K562 (cell line): Measurements from ENCODE around the gene ARFGEF2. TPM values are rescaled to one million over a fixed set of nuclear protein-coding genes. Genes with fewer than 3 reads are reported as not detected.

Experiments used
- CBX8 ChIP-seq: fragments of 200-600 bp; sonication (generic); IDR thresholded peaks from 2 replicates; pipeline ENCODE4 v1.6.1; 2012; ENCODE audit warnings: borderline replicate concordance, mixed run types, low read depth, mild to moderate bottlenecking, moderate library complexity, mixed read lengths, low read length, control low read depth, inconsistent platforms; ENCODE audit not compliant: poor library complexity, severe bottlenecking; ENCODE audit errors: extremely low read depth
- DMBX1 ChIP-seq: fragments of 250-450 bp; sonication (Bioruptor Pico); IDR thresholded peaks from 2 replicates; pipeline ENCODE4 v1.8.0; 2022; ENCODE audit warnings: inconsistent platforms, mild to moderate bottlenecking, moderate library complexity, borderline replicate concordance
- GABPA ChIP-seq: fragments of 200-800 bp; sonication (Bioruptor generic); conservative IDR thresholded peaks from 2 replicates; pipeline ENCODE4 v1.6.1; 2016; ENCODE audit warnings: low read depth, missing genetic modification characterization, missing compliant biosample characterization
- HNRNPH1 ChIP-seq: fragments of 200-400 bp; formaldehyde crosslinking; optimal IDR thresholded peaks from 2 replicates; pipeline ENCODE3; 2017; ENCODE audit warnings: low read depth, mild to moderate bottlenecking, low read length, moderate library complexity
- HNRNPLL ChIP-seq: fragments of 200-400 bp; formaldehyde crosslinking; IDR thresholded peaks from 2 replicates; pipeline ENCODE4 v1.6.1; 2017; ENCODE audit warnings: low read length, low read depth, mild to moderate bottlenecking; ENCODE audit not compliant: poor library complexity, severe bottlenecking
- HNRNPUL1 ChIP-seq: fragments of 200-400 bp; formaldehyde crosslinking; IDR thresholded peaks from 2 replicates; pipeline ENCODE4 v1.6.1; 2017; ENCODE audit warnings: low read length
- MBD2 ChIP-seq: sonication (generic); IDR thresholded peaks from 2 replicates; pipeline ENCODE4 v1.6.1; 2016; ENCODE audit warnings: low read depth, borderline replicate concordance
- NBN ChIP-seq: fragments of 450-650 bp; IDR thresholded peaks from 2 replicates; pipeline ENCODE4 v1.6.1; 2016; ENCODE audit warnings: low read depth, mild to moderate bottlenecking
- NFYB ChIP-seq: IDR thresholded peaks from 2 replicates; pipeline ENCODE4 v1.6.1; 2011; ENCODE audit warnings: mild to moderate bottlenecking, moderate library complexity; ENCODE audit not compliant: insufficient read length; ENCODE audit errors: extremely low read depth
- PHF20 ChIP-seq: fragments of 450-650 bp; IDR thresholded peaks from 2 replicates; pipeline ENCODE4 v1.6.1; 2018; ENCODE audit not compliant: partially characterized antibody
- POLR2AphosphoS2 ChIP-seq: IDR thresholded peaks from 2 replicates; pipeline ENCODE4 v1.6.1; 2012; ENCODE audit warnings: low read length, improper control_type of control experiment
- PYGO2 ChIP-seq: fragments of 450-650 bp; IDR thresholded peaks from 2 replicates; pipeline ENCODE4 v1.6.1; 2016; ENCODE audit warnings: mild to moderate bottlenecking, missing genetic modification characterization, moderate library complexity, missing compliant biosample characterization
- RBBP5 ChIP-seq: fragments of 200-600 bp; sonication (generic); IDR thresholded peaks from 2 replicates; pipeline ENCODE4 v1.6.1; 2012; ENCODE audit warnings: borderline replicate concordance, mild to moderate bottlenecking, low read length, control low read depth, inconsistent platforms; ENCODE audit not compliant: insufficient read depth, poor library complexity, severe bottlenecking
- RBFOX2 ChIP-seq: fragments of 200-400 bp; formaldehyde crosslinking; IDR thresholded peaks from 2 replicates; pipeline ENCODE4 v1.6.1; 2017; ENCODE audit warnings: low read depth, mild to moderate bottlenecking, low read length, moderate library complexity
- SOX6 ChIP-seq: fragments of 450-650 bp; IDR thresholded peaks from 2 replicates; pipeline ENCODE4 v1.6.1; 2014; ENCODE audit warnings: mild to moderate bottlenecking
- TRIM24 ChIP-seq, 2 experiments: fragments of 450-650 bp; IDR thresholded peaks; 2 replicates each; pipeline ENCODE4 v1.6.1; 2016
- ZKSCAN8 ChIP-seq: fragments of 200-800 bp; sonication (Bioruptor generic); IDR thresholded peaks from 2 replicates; pipeline ENCODE4 v1.6.1; 2016; ENCODE audit warnings: missing genetic modification characterization, missing compliant biosample characterization
- ZNF212 ChIP-seq: fragments of 450-650 bp; formaldehyde crosslinking; IDR thresholded peaks from 2 replicates; pipeline ENCODE4 v1.4.0; 2020; ENCODE audit warnings: mild to moderate bottlenecking
- ZNF23 ChIP-seq: fragments of 250-450 bp; sonication (Bioruptor Pico); IDR thresholded peaks from 2 replicates; pipeline ENCODE4 v1.4.0; 2020; ENCODE audit warnings: mild to moderate bottlenecking
- ZNF232 ChIP-seq: sonication (generic); formaldehyde crosslinking; IDR thresholded peaks from 2 replicates; pipeline ENCODE4 v1.8.0; 2022; ENCODE audit warnings: mild to moderate bottlenecking, missing genetic modification reagents
- ZNF41 ChIP-seq: fragments of 250-450 bp; sonication (Bioruptor Pico); conservative IDR thresholded peaks from 2 replicates; pipeline ENCODE4 v1.4.0; 2020; ENCODE audit warnings: mild to moderate bottlenecking
- ZNF551 ChIP-seq: fragments of 250-450 bp; sonication (Bioruptor Pico); IDR thresholded peaks from 2 replicates; pipeline ENCODE4 v1.5.0; 2021; ENCODE audit warnings: mild to moderate bottlenecking, moderate library complexity
- ZNF707 ChIP-seq: fragments of 250-450 bp; sonication (Bioruptor Pico); conservative IDR thresholded peaks from 2 replicates; pipeline ENCODE4 v1.8.0; 2022; ENCODE audit warnings: inconsistent platforms, mild to moderate bottlenecking, moderate library complexity
- polyA plus RNA-seq, 8 experiments: library from polyadenylated mRNA; depleted of rRNA in 4 of 8; stranded (reverse) in 5 of 8; unstranded in 3 of 8; fragments of >200 nt; fragmentation: Nextera tagmentation in 2 of 8; fragmentation: Illumina TruSeq in 1 of 8; extraction: Ambion mirVana in 2 of 8; extraction: Trizol in 1 of 8; gene quantifications; 2 replicates each; pipeline versions ENCODE4 v1.2.1 to v1.2.3, GENCODE V29; 2011 to 2014; ENCODE audit warnings: inconsistent platforms in 1 of 8, missing spikeins in 1 of 8
- total RNA-seq, 7 experiments: library from RNA; depleted of rRNA in 6 of 7; stranded (reverse); fragments of >200 nt in 6 of 7; fragmentation: Illumina TruSeq in 2 of 7; extraction: Trizol in 2 of 7; gene quantifications; 2 replicates each; pipeline versions ENCODE4 v1.2.1 to v1.2.3, GENCODE V29; 2011 to 2021; ENCODE audit warnings: low replicate concordance in 1 of 7
- TF ChIP-seq, protein P1 (sequence below): sonication (generic); formaldehyde crosslinking; IDR thresholded peaks from 2 replicates; pipeline ENCODE4 v1.8.1; 2023; ENCODE audit warnings: mild to moderate bottlenecking, missing genetic modification reagents
- TF ChIP-seq, protein P2 (sequence below): fragments of 450-650 bp; formaldehyde crosslinking; IDR thresholded peaks from 2 replicates; pipeline ENCODE4 v1.4.0; 2022; ENCODE audit warnings: missing genetic modification characterization

ARFGEF2 gene
- total and polyA plus RNA-seq, 9 of the 15 experiments (the other 6 are each of a cell fraction or from before 2014, with no cell fraction given), result 4.2 to 18.8 (median 13.7) TPM

DNA sequence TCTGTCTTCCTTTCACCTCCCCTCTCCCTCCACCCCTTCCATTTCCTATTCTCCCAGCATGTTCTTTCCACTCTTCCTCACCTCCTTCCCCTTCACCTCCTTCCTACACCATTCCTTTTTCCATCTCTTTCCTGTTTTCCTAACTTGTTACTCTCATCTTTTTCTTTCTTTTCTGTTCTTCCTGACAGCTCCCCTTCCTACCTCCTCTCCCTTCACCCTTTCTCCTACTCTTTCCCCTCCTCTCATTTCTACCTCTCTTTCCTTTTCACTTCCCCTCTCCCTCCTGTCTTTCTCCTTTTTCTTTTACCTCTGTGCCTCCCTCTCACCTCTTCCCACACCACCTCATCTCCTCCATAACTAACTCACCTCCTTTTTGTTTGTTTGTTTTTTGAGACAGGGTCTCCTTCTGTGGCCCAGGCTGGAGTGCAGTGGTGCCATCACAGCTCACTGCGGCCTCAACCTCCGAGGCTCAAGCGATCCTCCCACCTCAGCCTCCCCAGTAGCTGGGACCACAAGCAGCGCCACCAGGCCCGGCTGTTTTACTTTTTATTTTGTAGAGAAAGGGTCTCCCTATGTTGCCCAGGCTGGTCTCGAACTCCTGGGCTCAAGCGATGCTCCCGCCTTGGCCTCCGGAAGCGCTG is 864 bp upstream of the ARFGEF2 start (continued):
- no peak for TF ChIP-seq CBX8
- TF ChIP-seq TRIM24 (IDR thresholded peaks at IDR 0.05), result no peak
- TF ChIP-seq, protein P1, sequence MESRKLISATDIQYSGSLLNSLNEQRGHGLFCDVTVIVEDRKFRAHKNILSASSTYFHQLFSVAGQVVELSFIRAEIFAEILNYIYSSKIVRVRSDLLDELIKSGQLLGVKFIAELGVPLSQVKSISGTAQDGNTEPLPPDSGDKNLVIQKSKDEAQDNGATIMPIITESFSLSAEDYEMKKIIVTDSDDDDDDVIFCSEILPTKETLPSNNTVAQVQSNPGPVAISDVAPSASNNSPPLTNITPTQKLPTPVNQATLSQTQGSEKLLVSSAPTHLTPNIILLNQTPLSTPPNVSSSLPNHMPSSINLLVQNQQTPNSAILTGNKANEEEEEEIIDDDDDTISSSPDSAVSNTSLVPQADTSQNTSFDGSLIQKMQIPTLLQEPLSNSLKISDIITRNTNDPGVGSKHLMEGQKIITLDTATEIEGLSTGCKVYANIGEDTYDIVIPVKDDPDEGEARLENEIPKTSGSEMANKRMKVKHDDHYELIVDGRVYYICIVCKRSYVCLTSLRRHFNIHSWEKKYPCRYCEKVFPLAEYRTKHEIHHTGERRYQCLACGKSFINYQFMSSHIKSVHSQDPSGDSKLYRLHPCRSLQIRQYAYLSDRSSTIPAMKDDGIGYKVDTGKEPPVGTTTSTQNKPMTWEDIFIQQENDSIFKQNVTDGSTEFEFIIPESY (CRISPR knock-in tag), result no peak
- TF ChIP-seq ZNF551 (CRISPR knock-in tag), result no peak
- no peak for TF ChIP-seq ZNF41
- no peak for TF ChIP-seq GABPA
- TF ChIP-seq NFYB, result no peak
- TF ChIP-seq, protein P2, sequence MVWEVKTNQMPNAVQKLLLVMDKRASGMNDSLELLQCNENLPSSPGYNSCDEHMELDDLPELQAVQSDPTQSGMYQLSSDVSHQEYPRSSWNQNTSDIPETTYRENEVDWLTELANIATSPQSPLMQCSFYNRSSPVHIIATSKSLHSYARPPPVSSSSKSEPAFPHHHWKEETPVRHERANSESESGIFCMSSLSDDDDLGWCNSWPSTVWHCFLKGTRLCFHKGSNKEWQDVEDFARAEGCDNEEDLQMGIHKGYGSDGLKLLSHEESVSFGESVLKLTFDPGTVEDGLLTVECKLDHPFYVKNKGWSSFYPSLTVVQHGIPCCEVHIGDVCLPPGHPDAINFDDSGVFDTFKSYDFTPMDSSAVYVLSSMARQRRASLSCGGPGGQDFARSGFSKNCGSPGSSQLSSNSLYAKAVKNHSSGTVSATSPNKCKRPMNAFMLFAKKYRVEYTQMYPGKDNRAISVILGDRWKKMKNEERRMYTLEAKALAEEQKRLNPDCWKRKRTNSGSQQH (CRISPR knock-in tag), result peak; percentile 77; the same call in 1 of the 2 replicates
- no peak for TF ChIP-seq ZNF212
- no peak for TF ChIP-seq ZNF232
- no peak for TF ChIP-seq PHF20
- TF ChIP-seq MBD2, result no peak
- no peak for TF ChIP-seq SOX6
- no peak for TF ChIP-seq ZKSCAN8 (CRISPR knock-in tag)
- no peak for TF ChIP-seq ZNF707
- no peak for TF ChIP-seq PYGO2 (tag)
- no peak for TF ChIP-seq NBN
- TF ChIP-seq DMBX1, result no peak; the same call in 1 of the 2 replicates
- no peak for TF ChIP-seq ZNF23
- TF ChIP-seq RBFOX2, result no peak
- no peak for TF ChIP-seq HNRNPLL
- TF ChIP-seq POLR2AphosphoS2, result no peak
- TF ChIP-seq RBBP5, result no peak
- no peak for TF ChIP-seq HNRNPH1
- no peak for TF ChIP-seq HNRNPUL1
